H1 (cell line): ENCODE results near the gene LTBP1. TPM values are rescaled to one million over a fixed set of nuclear protein-coding genes. Genes with fewer than 3 reads are reported as not detected.

Source experiments
- CHD2 ChIP-seq: IDR thresholded peaks from 2 replicates; pipeline ENCODE4 v1.6.1; 2012; ENCODE audit warnings: low read length, improper control_type of control experiment
- polyA plus RNA-seq, 7 experiments: library from polyadenylated mRNA; depleted of rRNA in 3 of 7; stranded (reverse) in 5 of 7; unstranded in 2 of 7; fragments of >200 nt in 5 of 7; fragments of 200-250 nt in 2 of 7; gene quantifications; 1 replicate in 5 of 7; 2 replicates in 1 of 7; 4 replicates in 1 of 7; pipeline versions ENCODE4 v1.2.1 to v1.2.3, GENCODE V29; 2011 to 2013; ENCODE audit warnings: missing spikeins in 2 of 7, mixed read lengths in 2 of 7
- total RNA-seq: library from RNA; stranded (reverse); fragmentation: NEBNext Ultra II Directional; extraction: Animal tissue kit (Norgen Biotek cat#: 25700); gene quantifications from 2 replicates; pipeline ENCODE4 v1.2.1, GENCODE V29; 2021
- TF ChIP-seq, protein P1 (sequence below): fragments of 300-600 bp; sonication (generic); IDR thresholded peaks from 2 replicates; pipeline ENCODE4 v1.7.1; 2012; ENCODE audit warnings: low read length, moderate library complexity, mild to moderate bottlenecking, inconsistent platforms; ENCODE audit not compliant: insufficient replicate concordance

Gene LTBP1
- total and polyA plus RNA-seq, 2 of the 8 experiments (the other 6 are each of a cell fraction or from before 2014, with no cell fraction given), result 15.4 to 24.7 TPM

- TF ChIP-seq, protein P1, sequence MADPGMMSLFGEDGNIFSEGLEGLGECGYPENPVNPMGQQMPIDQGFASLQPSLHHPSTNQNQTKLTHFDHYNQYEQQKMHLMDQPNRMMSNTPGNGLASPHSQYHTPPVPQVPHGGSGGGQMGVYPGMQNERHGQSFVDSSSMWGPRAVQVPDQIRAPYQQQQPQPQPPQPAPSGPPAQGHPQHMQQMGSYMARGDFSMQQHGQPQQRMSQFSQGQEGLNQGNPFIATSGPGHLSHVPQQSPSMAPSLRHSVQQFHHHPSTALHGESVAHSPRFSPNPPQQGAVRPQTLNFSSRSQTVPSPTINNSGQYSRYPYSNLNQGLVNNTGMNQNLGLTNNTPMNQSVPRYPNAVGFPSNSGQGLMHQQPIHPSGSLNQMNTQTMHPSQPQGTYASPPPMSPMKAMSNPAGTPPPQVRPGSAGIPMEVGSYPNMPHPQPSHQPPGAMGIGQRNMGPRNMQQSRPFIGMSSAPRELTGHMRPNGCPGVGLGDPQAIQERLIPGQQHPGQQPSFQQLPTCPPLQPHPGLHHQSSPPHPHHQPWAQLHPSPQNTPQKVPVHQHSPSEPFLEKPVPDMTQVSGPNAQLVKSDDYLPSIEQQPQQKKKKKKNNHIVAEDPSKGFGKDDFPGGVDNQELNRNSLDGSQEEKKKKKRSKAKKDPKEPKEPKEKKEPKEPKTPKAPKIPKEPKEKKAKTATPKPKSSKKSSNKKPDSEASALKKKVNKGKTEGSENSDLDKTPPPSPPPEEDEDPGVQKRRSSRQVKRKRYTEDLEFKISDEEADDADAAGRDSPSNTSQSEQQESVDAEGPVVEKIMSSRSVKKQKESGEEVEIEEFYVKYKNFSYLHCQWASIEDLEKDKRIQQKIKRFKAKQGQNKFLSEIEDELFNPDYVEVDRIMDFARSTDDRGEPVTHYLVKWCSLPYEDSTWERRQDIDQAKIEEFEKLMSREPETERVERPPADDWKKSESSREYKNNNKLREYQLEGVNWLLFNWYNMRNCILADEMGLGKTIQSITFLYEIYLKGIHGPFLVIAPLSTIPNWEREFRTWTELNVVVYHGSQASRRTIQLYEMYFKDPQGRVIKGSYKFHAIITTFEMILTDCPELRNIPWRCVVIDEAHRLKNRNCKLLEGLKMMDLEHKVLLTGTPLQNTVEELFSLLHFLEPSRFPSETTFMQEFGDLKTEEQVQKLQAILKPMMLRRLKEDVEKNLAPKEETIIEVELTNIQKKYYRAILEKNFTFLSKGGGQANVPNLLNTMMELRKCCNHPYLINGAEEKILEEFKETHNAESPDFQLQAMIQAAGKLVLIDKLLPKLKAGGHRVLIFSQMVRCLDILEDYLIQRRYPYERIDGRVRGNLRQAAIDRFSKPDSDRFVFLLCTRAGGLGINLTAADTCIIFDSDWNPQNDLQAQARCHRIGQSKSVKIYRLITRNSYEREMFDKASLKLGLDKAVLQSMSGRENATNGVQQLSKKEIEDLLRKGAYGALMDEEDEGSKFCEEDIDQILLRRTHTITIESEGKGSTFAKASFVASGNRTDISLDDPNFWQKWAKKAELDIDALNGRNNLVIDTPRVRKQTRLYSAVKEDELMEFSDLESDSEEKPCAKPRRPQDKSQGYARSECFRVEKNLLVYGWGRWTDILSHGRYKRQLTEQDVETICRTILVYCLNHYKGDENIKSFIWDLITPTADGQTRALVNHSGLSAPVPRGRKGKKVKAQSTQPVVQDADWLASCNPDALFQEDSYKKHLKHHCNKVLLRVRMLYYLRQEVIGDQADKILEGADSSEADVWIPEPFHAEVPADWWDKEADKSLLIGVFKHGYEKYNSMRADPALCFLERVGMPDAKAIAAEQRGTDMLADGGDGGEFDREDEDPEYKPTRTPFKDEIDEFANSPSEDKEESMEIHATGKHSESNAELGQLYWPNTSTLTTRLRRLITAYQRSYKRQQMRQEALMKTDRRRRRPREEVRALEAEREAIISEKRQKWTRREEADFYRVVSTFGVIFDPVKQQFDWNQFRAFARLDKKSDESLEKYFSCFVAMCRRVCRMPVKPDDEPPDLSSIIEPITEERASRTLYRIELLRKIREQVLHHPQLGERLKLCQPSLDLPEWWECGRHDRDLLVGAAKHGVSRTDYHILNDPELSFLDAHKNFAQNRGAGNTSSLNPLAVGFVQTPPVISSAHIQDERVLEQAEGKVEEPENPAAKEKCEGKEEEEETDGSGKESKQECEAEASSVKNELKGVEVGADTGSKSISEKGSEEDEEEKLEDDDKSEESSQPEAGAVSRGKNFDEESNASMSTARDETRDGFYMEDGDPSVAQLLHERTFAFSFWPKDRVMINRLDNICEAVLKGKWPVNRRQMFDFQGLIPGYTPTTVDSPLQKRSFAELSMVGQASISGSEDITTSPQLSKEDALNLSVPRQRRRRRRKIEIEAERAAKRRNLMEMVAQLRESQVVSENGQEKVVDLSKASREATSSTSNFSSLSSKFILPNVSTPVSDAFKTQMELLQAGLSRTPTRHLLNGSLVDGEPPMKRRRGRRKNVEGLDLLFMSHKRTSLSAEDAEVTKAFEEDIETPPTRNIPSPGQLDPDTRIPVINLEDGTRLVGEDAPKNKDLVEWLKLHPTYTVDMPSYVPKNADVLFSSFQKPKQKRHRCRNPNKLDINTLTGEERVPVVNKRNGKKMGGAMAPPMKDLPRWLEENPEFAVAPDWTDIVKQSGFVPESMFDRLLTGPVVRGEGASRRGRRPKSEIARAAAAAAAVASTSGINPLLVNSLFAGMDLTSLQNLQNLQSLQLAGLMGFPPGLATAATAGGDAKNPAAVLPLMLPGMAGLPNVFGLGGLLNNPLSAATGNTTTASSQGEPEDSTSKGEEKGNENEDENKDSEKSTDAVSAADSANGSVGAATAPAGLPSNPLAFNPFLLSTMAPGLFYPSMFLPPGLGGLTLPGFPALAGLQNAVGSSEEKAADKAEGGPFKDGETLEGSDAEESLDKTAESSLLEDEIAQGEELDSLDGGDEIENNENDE, result no peak
- no peak for TF ChIP-seq CHD2
Measured at GRCh38 chr2:33256162-33256755, 309.5 kb downstream of the LTBP1 start (continued).
